Endothelial cell of umbilical vein (primary cell): ENCODE results near the gene CTPS1. TPM values are rescaled to one million over a fixed set of nuclear protein-coding genes. Genes with fewer than 3 reads are reported as not detected.

ENCODE experiments used
- BruUV-seq: library from RNA; stranded (reverse); fragments of 400-500 nt; replicated peaks from 2 replicates; lab custom pipeline; 2021; lab: Mats Ljungman, UMichigan
- CTCF ChIA-PET: fragments of 300-600, 350-600 bp; sonication (Branson Sonifier 250); formaldehyde crosslinking; loops from one replicate; lab custom pipeline; 2021; ENCODE audit warnings: antibody characterized with exemption, inconsistent platforms; lab: Charles Lee
- POLR2A ChIA-PET: fragments of 300-600, 350-600 bp; sonication (Branson Sonifier 250); formaldehyde crosslinking; loops from one replicate; lab custom pipeline; 2021; ENCODE audit warnings: antibody characterized with exemption, inconsistent platforms; lab: Charles Lee
- DNase-seq: peaks from one replicate; pipeline ENCODE4 v3.0.0-alpha.2; 2011; ENCODE audit warnings: low read depth, low spot score
- FAIRE-seq: peaks from 2 replicates; lab custom pipeline; 2011; peaks lifted over from hg19 to GRCh38; lab: Jason Lieb, UNC
- H2AFZ ChIP-seq: 2 replicates; pipeline ENCODE4 v1.6.0; 2012; ENCODE audit warnings: low read depth, low read length, control low read depth, inconsistent platforms
- H3K27ac ChIP-seq: 2 replicates; pipeline ENCODE4 v1.5.1; 2011; ENCODE audit warnings: low read depth, mild to moderate bottlenecking, control low read depth, low read length, moderate library complexity; ENCODE audit not compliant: insufficient read depth
- H3K27me3 ChIP-seq, 2 experiments: 2 replicates each; pipeline versions ENCODE4 v1.6.0 to v1.6.1; 2011; ENCODE audit warnings: low read length in 2 of 2, mixed read lengths in 1 of 2; ENCODE audit not compliant: control insufficient read depth in 2 of 2, insufficient read depth in 2 of 2
- H3K36me3 ChIP-seq, 2 experiments: 2 replicates in 1 of 2; 3 replicates in 1 of 2; pipeline ENCODE4 v1.5.1; 2011; ENCODE audit warnings: low read length in 2 of 2, mild to moderate bottlenecking in 1 of 2, moderate library complexity in 1 of 2; ENCODE audit not compliant: control insufficient read depth in 2 of 2, insufficient read depth in 2 of 2; ENCODE audit errors: extremely low read depth in 1 of 2
- H3K4me1 ChIP-seq: 3 replicates; pipeline ENCODE4 v1.5.1; 2011; ENCODE audit warnings: mild to moderate bottlenecking, low read length; ENCODE audit not compliant: control insufficient read depth, insufficient read depth; ENCODE audit errors: extremely low read depth
- H3K4me2 ChIP-seq: 2 replicates; pipeline ENCODE4 v1.6.1; 2011; ENCODE audit warnings: low read length, control low read depth, mixed read lengths; ENCODE audit not compliant: insufficient read depth
- H3K4me3 ChIP-seq, 3 experiments: fragments of 200-600 bp in 1 of 3; sonication (generic), shearing (Covaris generic) in 1 of 3; replicated peaks in 1 of 3; 2 replicates each; pipeline ENCODE4 v1.5.1; 2011 to 2016; ENCODE audit warnings: control low read depth in 3 of 3, low read length in 3 of 3, mild to moderate bottlenecking in 2 of 3, inconsistent platforms in 1 of 3, low read depth in 1 of 3, moderate library complexity in 1 of 3; ENCODE audit not compliant: insufficient read depth in 1 of 3
- H3K79me2 ChIP-seq: 2 replicates; pipeline ENCODE4 v1.6.0; 2012; ENCODE audit warnings: low read length, inconsistent platforms; ENCODE audit not compliant: control insufficient read depth, insufficient read depth
- H3K9ac ChIP-seq: replicated peaks from 2 replicates; pipeline ENCODE3; 2011; ENCODE audit warnings: low read length, control low read depth; ENCODE audit not compliant: insufficient read depth; ENCODE audit errors: extremely low read depth
- H3K9me1 ChIP-seq: replicated peaks from 3 replicates; pipeline ENCODE4 v1.6.0; 2011; ENCODE audit warnings: mild to moderate bottlenecking, low read length; ENCODE audit not compliant: control insufficient read depth, insufficient read depth; ENCODE audit errors: extremely low read depth
- H3K9me3 ChIP-seq: replicated peaks from 2 replicates; pipeline ENCODE4 v1.5.1; 2012; ENCODE audit warnings: low read length, inconsistent platforms; ENCODE audit not compliant: control insufficient read depth, insufficient read depth
- H4K20me1 ChIP-seq: replicated peaks from 2 replicates; pipeline ENCODE3; 2011; ENCODE audit warnings: mild to moderate bottlenecking, low read length; ENCODE audit not compliant: control insufficient read depth, insufficient read depth; ENCODE audit errors: extremely low read depth
- EZH2 ChIP-seq: IDR thresholded peaks from 2 replicates; pipeline ENCODE4 v1.6.1; 2012; ENCODE audit warnings: borderline replicate concordance, low read depth, mild to moderate bottlenecking, moderate library complexity, low read length, inconsistent platforms; ENCODE audit not compliant: severe bottlenecking
- FOS ChIP-seq: IDR thresholded peaks from 2 replicates; pipeline ENCODE4 v1.6.1; 2011; ENCODE audit warnings: mild to moderate bottlenecking, low read length, moderate library complexity, borderline replicate concordance; ENCODE audit not compliant: insufficient read depth
- GATA2 ChIP-seq: IDR thresholded peaks from 2 replicates; pipeline ENCODE4 v1.7.0; 2011; ENCODE audit warnings: low read depth, mild to moderate bottlenecking, moderate library complexity, mixed read lengths, low read length; ENCODE audit not compliant: insufficient read length, insufficient read depth
- JUN ChIP-seq: IDR thresholded peaks from 2 replicates; pipeline ENCODE4 v1.6.1; 2011; ENCODE audit warnings: borderline replicate concordance, low read depth; ENCODE audit not compliant: insufficient read length, insufficient read depth
- MYC ChIP-seq: IDR thresholded peaks from one replicate; pipeline ENCODE4 v1.6.1; 2011; ENCODE audit warnings: mild to moderate bottlenecking, low read depth, low read length
- POLR2A ChIP-seq: IDR thresholded peaks from 2 replicates; pipeline ENCODE4 v1.6.1; 2012; ENCODE audit warnings: low read depth, mild to moderate bottlenecking, control low read depth, low read length
- POLR2AphosphoS5 ChIP-seq: IDR thresholded peaks from 2 replicates; pipeline ENCODE4 v1.6.1; 2012; ENCODE audit warnings: low read depth, mild to moderate bottlenecking, control low read depth, low read length, moderate library complexity; ENCODE audit not compliant: insufficient read depth
- dilution Hi-C: fragments of 300-500 bp; cut with MboI; formaldehyde crosslinking; loops from one replicate; pipeline ENCODE4 v1.15.0; 2019; ENCODE audit warnings: low sequenced_read_pairs; ENCODE audit not compliant: extremely low pct_ligation_motif_present
- intact Hi-C: fragments of 100-400 bp; cut with micrococcal nuclease; formaldehyde crosslinking; loops from one replicate; pipeline ENCODE4 v1.10.0; 2022
- polyA plus RNA-seq, 4 experiments: library from polyadenylated mRNA; depleted of rRNA in 3 of 4; stranded (reverse) in 3 of 4; unstranded in 1 of 4; fragments of >200 nt; gene quantifications; 2 replicates each; pipeline versions ENCODE4 v1.2.1 to v1.2.3, GENCODE V29; 2011 to 2012; ENCODE audit warnings: missing spikeins in 1 of 4
- total RNA-seq: library from RNA; stranded (reverse); gene quantifications from 2 replicates; pipeline ENCODE4 v1.2.3, GENCODE V29; 2021
- TF ChIP-seq, protein P1 (sequence below): IDR thresholded peaks from 2 replicates; pipeline ENCODE4 v1.6.1; 2011; ENCODE audit not compliant: insufficient read depth, insufficient read length
- TF ChIP-seq, protein P2 (sequence below), 2 donors: IDR thresholded peaks; 1 replicate in 1 of 2; 2 replicates in 1 of 2; pipeline ENCODE4 v1.5.1; 2011; ENCODE audit warnings: low read length in 2 of 2, mild to moderate bottlenecking in 2 of 2, moderate library complexity in 2 of 2, control low read depth in 1 of 2, inconsistent platforms in 1 of 2, low read depth in 1 of 2; ENCODE audit not compliant: insufficient read depth in 1 of 2; ENCODE audit errors: extremely low read depth in 1 of 2

CTPS1 gene
- total and polyA plus RNA-seq, 2 donors (not counting 3 experiments of a cell fraction or from before 2014, with no cell fraction given) = 24.9 to 65.8 TPM

DNA sequence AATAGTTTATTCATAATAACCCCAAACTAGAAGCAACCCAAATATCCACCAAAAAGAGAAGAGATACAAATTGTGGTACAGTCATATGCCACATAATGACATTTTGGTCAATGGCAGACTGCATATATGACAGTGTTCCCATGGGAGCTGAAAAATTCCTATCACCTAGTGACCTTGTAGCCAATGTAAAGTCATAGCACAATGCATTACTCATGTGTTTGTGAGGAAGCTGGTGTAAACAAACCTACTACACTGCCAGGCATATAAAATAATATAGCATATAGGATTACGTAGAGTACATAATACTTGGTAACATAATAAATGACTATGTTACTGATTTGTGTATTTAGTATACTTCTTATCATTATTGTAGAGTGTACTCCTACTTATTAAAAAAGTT is 71.5 kb downstream of the CTPS1 start:
- POLR2A ChIA-PET = no interaction called here
- Histone ChIP-seq H4K20me1 (no peaks in the 10 kb centered on the region), H3K9me1 (no peaks in the 10 kb centered on the region), H3K27me3 (no peaks in the 10 kb centered on the region), H3K4me2 (no peak overlapping the region), H3K36me3 (peaks cover 0 to 8% of the 10 kb centered on the region in 2 experiments), H3K27ac (no peak overlapping the region), H3K4me3 (no peak overlapping the region), H3K9ac (no peak overlapping the region), H3K9me3 (no peaks in the 10 kb centered on the region), H3K4me1 (peaks cover 13% of the 10 kb centered on the region), H2AFZ (no peak overlapping the region), H3K79me2 (no peaks in the 10 kb centered on the region)
- intact Hi-C loops = no loop called here
- no TSS peak for BruUV-seq
- no peak for TF ChIP-seq JUN
- TF ChIP-seq GATA2 = no peak
- no peak for TF ChIP-seq POLR2A
- peak; percentile 45 for DNase-seq
- FAIRE-seq = peak; percentile 40
- CTCF ChIA-PET = interaction anchor here (0.9 to 1.7 kb wide), 2 partner anchors 10 to 11 kb away, joined by 3 read pairs; no protein-coding TSS in a partner anchor
- dilution Hi-C loops = no loop called here

- H3K9me3 ChIP-seq = no peaks in the 10 kb centered on the region
- H3K36me3 ChIP-seq = peaks cover 0 to 6% of the 10 kb centered on the region in 2 experiments
- no TSS peak for BruUV-seq
- CTCF ChIA-PET = no interaction called here
- no peak overlapping the region for H3K4me3 ChIP-seq
- no peaks in the 10 kb centered on the region for H4K20me1 ChIP-seq
- DNase-seq (no peak), FAIRE-seq (no peak)
- H3K4me2 ChIP-seq = no peak overlapping the region
- H3K4me1 ChIP-seq = peaks cover 6% of the 10 kb centered on the region
- H3K9ac ChIP-seq = no peak overlapping the region
- TF ChIP-seq, protein P1, sequence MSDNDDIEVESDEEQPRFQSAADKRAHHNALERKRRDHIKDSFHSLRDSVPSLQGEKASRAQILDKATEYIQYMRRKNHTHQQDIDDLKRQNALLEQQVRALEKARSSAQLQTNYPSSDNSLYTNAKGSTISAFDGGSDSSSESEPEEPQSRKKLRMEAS = no peak
- TF ChIP-seq GATA2 (no peak), POLR2AphosphoS5 (no peak), FOS (no peak), MYC (no peak), EZH2 (no peak)
- TF ChIP-seq, protein P2, sequence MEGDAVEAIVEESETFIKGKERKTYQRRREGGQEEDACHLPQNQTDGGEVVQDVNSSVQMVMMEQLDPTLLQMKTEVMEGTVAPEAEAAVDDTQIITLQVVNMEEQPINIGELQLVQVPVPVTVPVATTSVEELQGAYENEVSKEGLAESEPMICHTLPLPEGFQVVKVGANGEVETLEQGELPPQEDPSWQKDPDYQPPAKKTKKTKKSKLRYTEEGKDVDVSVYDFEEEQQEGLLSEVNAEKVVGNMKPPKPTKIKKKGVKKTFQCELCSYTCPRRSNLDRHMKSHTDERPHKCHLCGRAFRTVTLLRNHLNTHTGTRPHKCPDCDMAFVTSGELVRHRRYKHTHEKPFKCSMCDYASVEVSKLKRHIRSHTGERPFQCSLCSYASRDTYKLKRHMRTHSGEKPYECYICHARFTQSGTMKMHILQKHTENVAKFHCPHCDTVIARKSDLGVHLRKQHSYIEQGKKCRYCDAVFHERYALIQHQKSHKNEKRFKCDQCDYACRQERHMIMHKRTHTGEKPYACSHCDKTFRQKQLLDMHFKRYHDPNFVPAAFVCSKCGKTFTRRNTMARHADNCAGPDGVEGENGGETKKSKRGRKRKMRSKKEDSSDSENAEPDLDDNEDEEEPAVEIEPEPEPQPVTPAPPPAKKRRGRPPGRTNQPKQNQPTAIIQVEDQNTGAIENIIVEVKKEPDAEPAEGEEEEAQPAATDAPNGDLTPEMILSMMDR (IDR thresholded peaks at IDR 0.05; ENCODE audit: extremely low read depth in 1 of 2, insufficient read depth in 1 of 2, low read depth in 1 of 2, low read length in 2 of 2) = no peak
- H3K79me2 ChIP-seq = no peaks in the 10 kb centered on the region
- no peaks in the 10 kb centered on the region for H3K9me1 ChIP-seq
- H2AFZ ChIP-seq = no peak overlapping the region
- dilution Hi-C loops = no loop called here
- H3K27ac ChIP-seq = no peak overlapping the region
- no peaks in the 10 kb centered on the region for H3K27me3 ChIP-seq
- POLR2A ChIA-PET = no interaction called here
- intact Hi-C loops = no loop called here
These were observed 73.8 kb downstream of the CTPS1 start for GRCh38 chr1:41053316-41053715.
